ENCODE data around the gene SMOC1.
"Not testable (repeated sequence)": the region's sequence is repeated elsewhere in the genome, so short reads cannot be mapped to it uniquely, and the experiment has no call there.

The SMOC1 gene

DNA sequence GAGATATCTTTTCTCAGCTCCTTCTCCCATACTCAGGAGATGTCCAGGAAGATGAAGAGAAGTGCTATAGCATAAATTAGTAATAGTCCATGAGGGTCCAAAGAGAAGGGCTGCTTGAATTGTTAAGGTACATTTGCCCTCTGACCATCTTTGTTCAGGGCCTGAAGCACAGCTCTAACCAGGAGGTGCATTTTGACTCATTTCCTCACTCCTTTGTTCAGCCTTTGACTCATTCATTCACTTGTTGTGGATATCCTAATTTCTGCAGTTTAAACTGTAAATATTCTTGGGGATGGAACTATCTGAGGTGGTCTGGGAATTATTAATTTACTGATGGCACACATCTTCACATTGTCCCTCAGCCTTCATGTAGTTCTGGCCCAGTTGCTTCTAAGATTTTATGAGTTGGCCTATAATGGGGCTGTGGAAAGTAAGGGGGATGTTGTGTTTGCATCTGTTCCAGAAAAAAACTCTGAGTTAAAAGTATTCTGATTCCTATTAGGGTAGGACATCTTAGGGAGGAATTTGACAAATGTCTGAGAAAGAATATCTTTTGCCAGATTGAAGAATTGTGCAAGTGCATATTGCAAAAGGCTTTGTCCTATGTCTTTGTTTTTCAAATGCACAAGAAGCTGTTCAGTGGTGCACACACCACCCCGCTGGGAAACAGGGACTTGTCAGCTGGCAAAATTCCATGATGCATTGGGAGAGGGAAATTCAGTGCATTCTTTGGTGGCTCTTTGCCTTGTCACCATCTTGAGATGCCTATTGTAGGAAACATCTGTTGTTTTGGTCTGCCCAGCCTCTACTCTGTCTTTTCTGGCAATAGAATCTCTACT is 22.1 kb downstream of the SMOC1 start:
- DNase-seq (ENCODE audit: low read depth, low spot score): no peak

DNA sequence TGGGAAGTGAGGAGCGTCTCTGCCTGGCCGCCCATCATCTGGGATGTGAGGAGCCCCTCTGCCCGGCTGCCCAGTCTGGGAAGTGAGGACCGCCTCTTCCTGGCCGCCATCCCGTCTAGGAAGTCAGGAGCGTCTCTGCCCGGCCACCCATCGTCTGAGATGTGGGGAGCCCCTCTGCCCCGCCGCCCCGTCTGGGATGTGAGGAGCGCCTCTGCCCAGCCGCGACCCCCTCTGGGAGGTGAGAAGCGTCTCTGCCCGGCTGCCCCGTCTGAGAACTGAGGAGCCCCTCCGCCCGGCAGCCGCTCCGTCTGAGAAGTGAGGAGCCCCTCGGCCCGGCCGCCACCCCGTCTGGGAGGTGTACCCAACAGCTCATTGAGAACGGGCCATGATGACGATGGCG is 23.8 kb downstream of the SMOC1 start:
- DNase-seq (ENCODE audit: low read depth, low spot score): not testable (repeated sequence)

DNA sequence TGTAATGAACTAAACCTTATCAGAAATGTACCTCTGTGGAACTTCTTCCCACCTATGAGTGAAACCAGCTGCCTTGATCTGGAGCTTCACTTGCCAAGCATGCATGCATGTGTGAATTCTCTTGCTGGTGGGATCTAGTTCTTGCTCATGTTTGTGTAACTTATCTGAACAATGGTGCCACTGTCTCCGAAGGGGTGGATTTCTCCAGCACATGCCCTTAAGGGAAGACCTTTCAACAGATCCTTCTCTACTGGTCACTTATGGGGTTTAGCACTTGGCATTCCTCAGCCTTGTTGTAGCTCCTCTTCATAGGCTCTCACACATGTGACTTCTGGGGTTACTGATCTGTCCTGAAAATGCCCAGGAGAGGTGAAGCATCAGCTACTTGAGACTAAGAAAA is 25.0 kb downstream of the SMOC1 start:
- no peak for DNase-seq (ENCODE audit: low read depth, low spot score)

DNA sequence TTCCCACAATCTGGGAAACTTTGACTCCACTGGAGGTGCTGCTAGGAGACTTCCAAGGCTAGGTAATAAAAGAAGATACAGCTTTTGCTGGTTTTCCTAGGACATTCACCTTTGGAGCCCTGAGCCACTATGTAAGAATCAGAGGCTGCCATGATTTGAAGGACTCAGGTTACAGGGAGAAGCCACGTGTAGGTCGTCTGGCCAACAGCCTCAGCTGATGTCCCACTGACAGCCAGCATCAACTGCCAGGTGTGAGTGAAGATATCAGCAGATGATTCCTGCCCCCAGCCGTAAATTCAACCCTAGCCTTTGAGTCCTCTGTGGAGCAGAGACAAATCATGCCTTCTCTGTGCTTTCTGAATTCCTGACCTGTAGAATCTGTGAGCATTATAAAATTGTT is 27.0 kb downstream of the SMOC1 start:
- no peak for DNase-seq (ENCODE audit: low read depth, low spot score)

DNA sequence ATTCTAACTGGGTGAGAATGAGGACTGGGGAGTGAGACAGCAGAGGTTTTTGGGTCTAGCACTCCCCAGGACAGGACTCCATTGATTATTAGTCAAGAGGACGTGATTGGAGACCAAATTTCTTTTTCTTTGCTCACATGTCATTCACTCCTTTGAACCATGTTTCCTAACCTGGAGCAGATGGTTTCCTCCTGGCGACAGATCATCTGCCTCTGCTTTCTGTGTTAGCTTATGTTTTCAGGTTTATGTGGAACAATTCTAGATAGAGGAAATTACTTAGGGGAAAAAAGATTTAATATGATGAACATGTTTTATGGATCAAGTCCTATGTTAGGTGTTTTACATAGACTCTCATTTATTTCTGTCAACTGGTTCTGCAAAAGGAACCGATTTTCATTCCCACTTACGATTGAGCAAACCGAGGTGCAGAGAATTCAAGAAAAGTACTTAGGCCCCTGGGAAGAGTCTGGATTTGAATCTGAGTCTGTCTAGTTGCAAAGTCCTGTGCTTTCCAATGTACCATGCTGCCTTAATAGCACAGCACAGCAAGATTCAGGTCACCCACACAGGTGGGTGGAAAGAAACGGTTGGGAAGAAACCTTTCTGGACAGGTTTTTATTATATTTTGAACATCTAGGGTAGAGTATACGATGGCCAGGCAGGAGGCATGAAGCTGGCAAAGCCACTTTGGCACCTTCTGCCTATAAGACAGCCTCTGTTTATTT is 30.8 kb downstream of the SMOC1 start:
- no peak for DNase-seq (ENCODE audit: low read depth, low spot score)

DNA sequence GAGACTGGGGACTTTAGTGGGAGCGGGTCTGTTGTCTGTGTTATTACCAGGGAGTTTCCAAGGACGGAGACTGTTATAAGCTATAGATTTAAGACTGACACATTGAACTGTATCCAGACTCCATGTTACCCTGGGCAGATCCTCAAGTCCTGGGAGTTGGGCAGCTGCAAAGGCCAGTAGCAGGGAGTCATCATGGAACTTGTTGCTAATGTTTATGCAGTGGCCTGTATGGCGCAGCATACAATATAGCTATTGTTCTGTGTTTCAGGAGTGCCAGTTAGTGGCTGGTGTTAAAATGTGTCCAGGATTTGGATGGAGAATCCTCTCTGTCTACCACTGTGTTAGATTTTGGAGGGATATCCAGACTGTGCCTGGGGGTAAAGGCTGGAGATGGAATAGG is 31.7 kb downstream of the SMOC1 start:
- no peak for DNase-seq (ENCODE audit: low read depth, low spot score)

DNA sequence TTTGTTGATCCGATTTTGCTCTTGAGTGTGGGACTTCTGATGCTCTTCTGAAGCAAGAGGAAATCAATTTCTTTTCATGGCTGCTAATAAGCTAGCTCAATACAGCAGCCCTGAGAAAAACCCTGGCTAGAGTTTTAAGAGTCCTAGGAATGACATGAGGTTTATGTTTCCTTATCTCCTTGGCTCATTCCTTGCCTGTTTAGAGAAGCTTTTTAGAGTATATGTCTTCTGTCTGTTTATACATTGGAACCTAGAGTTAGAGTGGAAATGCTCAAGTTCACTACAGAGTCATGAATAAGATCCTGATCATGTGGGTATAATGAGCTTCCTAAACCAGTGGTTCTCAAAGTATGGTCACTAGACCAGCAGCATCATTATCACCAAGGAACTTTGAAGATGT is 34.5 kb downstream of the SMOC1 start:
- no peak for DNase-seq (ENCODE audit: low read depth, low spot score)

DNA sequence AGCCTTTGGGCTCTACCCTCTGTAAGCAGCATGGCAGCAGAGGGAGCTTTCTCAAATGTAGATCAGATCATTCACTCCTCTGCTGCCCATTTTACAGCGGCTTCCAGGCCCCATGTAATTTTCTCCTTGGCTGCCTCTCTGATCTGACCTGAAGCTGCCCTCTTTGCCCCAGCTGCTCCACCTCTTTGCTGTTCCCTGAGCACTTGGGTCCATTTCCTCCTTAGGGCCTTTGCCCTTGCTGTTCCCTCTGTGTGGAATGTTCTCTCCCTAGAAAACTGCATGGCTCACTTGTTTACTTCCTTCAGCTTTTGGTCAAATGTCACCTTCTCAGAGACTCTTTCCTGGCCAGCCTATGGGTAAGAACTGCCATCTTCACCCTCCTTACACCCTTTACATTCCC is 37.2 kb downstream of the SMOC1 start:
- DNase-seq (ENCODE audit: low read depth, low spot score): no peak

DNA sequence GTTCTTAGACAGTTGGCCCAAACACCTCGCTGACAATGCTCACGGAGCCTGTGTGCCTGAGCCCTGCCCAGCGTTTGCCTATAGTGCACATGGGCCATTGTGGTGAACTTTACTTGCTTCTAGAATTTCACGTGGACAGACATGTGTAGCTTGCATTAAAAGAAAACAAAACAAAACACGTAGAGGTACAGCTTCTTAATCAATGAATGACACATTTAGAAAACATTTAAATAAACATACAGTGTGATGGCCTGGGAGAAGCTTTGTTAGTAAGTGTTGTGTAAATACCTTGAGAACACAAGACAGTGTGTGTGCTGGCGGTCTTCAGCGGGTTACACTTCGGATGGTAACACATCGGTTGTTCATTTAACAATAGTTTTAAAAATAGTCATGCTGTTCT is 38.1 kb downstream of the SMOC1 start:
- no peak for DNase-seq (ENCODE audit: low read depth, low spot score)

DNA sequence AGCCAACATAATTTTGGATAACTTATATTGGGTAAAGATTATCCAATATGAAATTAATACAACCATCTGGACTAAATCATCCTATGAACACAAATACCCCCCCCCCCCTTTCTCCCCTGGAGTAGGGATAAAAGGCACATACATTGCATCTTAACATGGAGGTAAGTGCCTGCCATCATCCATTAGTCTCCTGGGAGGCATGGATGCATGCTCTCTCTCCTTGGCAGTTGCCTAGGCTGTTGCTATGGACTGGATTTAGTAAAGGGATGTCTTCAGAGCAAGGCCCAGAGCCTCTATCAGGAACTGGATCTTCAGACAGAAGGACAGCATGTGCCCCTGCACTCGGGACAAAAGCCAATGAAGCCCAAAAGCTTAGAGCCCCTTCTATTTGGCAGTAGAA is 40.6 kb downstream of the SMOC1 start:
- DNase-seq (ENCODE audit: low read depth, low spot score): no peak

DNA sequence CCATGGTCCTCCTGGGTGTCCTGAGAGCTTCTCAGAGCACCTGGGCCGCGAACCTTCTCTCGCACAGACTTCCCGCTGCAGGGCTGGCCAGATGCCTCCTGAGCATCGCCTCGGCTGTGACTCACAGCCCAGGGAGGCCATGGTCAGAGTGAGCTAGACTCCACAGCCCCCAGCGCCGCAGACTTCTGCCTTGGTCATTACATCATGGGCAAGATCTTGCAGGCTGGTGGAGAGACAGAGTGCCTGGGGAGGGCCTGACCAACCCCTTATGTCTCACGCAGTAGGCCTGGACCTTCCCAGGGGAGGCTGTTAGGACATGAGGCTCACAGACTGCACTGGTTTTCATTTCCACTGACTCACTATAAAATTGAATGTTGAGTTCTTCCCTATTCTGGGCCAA is 41.8 kb downstream of the SMOC1 start:
- no peak for DNase-seq (ENCODE audit: low read depth, low spot score)

DNA sequence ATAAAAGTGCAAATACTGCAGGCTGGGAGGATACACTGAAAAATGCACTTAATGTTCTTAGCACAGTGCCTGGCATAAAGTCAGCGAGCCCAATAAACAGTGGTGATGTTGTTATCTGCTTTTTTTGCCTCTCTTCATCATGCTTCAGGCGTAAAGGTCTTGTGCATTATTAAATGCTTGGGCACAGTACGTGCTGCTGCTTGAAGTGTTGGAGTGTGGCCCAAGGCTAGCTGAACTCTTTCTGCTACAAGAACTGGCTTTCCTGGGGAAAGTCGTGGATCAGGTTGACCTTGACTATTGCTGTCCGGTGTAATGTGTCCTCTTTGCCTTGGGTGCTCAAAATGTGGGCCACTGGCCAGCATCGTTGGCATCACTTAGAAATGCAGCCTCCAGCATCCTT is 43.0 kb downstream of the SMOC1 start:
- DNase-seq (ENCODE audit: low read depth, low spot score): no peak

DNA sequence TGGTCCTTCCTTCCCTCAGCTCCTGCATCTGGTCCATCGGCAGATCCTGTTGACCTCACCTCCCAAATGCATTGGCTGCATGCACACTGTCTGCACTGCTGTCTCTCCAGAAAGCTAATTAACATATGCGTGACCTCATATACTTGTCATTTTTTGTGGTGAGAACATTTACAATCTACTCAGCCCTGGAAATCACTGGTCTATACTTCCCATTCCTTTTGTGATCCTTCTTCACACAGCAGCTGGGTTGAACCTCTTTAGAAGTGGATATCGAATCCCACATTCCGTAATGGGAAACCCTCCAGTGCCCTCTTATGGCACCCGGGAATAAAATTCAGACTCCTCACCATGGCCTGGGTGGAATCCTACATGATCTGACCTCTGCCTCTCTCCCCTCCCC is 45.0 kb downstream of the SMOC1 start:
- DNase-seq (ENCODE audit: low read depth, low spot score): no peak

DNA sequence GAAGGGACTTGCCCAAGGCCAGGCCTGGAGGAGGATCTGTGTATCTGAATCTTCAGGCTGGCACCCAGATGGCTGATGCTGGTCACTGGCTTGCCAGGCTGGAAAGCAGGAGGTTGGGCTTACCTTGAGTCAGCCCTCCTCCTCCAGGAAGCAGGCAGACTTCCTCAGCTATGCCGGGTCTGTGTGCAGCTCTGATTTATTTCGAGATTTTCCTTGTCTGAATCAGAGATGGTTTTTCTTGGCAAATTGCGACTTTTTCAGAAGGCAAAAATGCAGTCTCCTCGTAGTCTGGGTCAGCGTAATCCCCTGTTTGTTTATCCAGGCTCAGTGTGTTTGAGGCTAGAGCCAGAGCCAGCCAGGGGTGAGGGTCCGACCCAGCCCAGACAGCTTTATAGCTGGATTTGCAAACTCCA is 48.9 kb downstream of the SMOC1 start:
- no peak for DNase-seq (ENCODE audit: low read depth, low spot score)

DNA sequence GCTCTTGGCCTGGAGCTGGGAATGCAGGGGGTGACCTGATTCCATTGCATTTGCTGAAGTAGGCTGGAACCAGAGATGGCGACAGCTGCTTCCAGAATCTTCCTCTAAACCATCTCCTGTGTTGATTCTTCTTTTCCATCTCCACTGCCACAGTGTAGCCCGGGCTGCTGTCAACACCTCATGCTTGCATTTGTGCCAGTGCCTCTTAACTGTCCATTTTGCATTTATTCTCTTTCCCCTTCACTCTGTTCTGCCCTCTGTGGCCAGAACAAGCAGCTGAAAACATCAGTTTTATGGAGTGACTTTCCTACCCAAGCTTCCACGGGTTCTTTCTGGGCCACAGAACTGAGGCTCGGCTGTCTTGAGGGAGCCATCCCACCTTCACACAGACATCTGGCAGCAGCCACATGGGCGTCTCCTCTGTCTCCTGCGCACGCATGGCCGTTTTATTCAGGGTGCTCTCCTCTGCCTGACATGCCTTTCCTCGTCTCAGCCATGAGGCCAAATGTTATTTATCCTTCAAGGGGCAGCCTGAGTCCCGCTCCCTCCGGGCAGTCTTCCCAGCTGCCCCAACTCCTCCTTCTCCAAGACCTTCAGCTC is 51.7 kb downstream of the SMOC1 start:
- DNase-seq (ENCODE audit: low read depth, low spot score): no peak

DNA sequence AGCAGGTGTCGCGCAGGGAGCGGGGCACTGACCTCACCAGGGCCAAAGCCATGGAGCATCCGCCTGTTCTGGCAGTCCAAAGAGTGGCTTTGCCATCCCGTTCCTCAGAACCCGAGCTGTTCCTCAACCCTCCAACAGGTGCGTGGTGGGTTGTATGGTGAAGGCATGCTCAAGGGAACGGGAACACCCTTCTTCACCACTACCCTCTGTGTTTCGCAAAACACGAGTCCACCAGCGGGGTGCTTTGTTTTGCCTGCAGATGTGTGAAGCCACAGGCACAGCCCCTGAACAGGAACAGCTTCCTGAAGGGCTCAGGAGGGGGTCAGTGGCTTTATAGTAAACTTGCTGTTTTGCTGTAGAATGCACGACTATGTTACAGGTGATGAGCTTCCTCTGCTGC is 52.7 kb downstream of the SMOC1 start:
- DNase-seq (ENCODE audit: low read depth, low spot score): no peak

DNA sequence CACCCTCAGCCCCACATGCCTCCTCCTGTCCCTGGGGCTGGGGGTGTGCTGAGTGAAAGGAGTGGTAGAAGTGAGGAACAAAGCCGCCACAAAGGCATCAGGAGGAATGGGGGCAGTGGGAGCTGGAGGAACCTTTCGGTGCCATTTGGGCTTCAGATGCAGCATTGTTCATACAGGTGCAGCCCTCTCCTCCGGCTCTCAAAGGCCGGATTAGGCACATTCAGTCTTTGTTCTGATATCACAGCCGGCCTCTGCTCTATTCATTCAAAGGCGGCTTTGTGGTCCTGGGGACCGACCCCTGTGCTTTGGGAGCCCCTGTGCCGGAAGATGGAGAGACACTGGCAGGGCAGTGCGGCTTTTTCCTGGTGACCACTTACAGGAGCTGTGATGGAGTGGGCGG is 53.2 kb downstream of the SMOC1 start:
- DNase-seq (ENCODE audit: low read depth, low spot score): no peak

DNA sequence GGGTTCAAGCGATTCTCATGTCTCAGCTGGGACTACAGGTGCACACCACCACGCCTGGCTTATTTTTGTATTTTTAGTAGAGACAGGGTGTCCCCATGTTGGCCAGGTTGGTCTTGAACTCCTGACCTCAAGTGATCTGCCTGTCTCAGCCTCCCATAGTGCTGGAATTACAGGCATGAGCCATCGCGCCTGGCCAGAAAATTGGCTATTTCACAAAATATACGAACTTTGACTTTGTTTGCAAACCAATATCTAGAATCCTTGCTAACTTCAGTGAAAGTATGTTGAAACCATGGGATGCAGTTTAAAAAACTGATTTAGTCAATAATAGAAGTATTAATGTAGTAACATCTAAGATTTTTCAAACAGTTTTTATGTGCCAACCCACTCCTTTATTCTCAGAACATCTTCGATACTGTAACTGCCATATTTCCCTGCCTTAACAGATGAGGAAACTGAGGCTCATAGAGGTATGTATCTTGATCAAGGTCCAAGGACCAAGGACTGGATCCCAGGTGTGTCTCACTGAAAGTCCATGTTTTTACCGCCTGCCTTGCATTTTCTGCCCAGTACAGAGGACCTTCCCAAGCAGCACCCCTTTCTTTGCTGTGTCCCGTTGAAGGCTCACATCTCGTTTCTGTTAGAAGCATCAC is 54.5 kb downstream of the SMOC1 start:
- no peak for DNase-seq (ENCODE audit: low read depth, low spot score)

DNA sequence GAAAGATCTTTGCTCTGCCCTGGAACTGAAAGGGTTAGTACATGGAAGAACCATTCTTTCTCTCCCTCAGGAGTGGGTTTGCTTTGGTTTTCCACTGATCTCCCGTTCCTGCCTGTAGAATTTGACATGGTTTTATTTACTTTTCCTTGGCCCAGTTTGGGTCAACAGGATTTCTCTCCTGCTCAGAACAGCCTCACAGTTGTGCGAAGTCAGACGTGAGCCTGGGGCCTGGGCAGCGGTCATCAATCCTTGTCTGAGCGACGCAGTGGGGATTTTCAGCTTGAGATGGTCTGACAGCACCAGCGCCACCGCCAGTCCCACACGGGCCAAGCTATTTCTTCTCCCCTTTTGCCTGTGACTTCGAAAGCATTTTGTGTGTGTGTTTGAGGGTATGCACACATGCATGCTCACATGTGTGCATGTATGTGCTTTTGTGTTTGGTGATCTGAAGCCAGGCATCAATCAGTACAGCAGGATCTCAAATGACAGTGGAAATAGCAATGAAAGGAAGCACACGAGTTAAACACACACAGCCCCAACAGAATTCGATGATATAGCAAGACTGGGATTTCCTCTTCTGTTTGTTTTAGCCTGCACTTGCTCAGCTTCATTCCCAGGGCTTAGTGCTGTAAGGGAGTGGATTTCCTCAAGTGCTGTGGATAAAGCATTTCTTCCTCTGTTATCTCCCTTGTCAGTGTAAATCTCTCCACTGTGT is 58.3 kb downstream of the SMOC1 start:
- DNase-seq (ENCODE audit: low read depth, low spot score): no peak

DNA sequence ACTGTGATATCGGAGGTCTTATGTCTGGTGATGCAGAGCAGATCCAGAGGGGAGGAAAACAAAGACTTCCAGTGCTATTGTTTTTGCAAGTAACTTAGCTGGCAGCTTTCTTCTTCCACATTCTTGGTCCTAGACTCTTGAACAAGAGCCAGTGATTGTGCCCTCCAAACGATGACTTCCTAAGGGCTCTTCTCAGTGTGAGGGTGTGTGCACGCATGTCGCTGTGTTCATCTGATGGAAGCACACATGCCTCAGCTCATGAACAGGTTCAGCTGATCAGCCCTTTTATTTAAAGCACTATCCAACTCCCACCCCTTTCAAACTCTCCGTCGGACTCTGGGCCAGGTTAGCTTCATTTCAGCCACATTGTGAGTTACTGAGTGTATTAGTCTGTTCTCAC is 59.5 kb downstream of the SMOC1 start:
- no peak for DNase-seq (ENCODE audit: low read depth, low spot score)

Data from activated naive CD8-positive, alpha-beta T cell treated with anti-CD3 and anti-CD28 coated beads, Interleukin-2, amount 50 U/mL, for 16 hours (primary cell).